Measurements from ENCODE around the gene MAP2K5. TPM values are rescaled to one million over a fixed set of nuclear protein-coding genes. Genes with fewer than 3 reads are reported as not detected.

Gene MAP2K5
- total RNA-seq, 1 donor = 8.9 TPM

- no peak for TF ChIP-seq CTCF (IDR thresholded peaks at IDR 0.05; ENCODE audit: insufficient read depth, low read length)
- no peak overlapping the region for H3K4me3 ChIP-seq (ENCODE audit: low read depth, low read length)
- DNase-seq (ENCODE audit: low read depth) = no peak
Observed at GRCh38 chr15:67603063-67603462, 60.6 kb downstream of the MAP2K5 start.

GRCh38 chr15:67605871-67606270, 63.4 kb downstream of the MAP2K5 start:
- no peak for DNase-seq (ENCODE audit: low read depth)
- H3K4me3 ChIP-seq (ENCODE audit: low read depth, low read length) = no peak overlapping the region
- TF ChIP-seq CTCF (IDR thresholded peaks at IDR 0.05; ENCODE audit: insufficient read depth, low read length) = no peak

GRCh38 chr15:67606742-67607141, 64.2 kb downstream of the MAP2K5 start:
- no peak overlapping the region for H3K4me3 ChIP-seq (ENCODE audit: low read depth, low read length)
- TF ChIP-seq CTCF (IDR thresholded peaks at IDR 0.05; ENCODE audit: insufficient read depth, low read length) = no peak
- DNase-seq (ENCODE audit: low read depth) = no peak

GRCh38 chr15:67607329-67607728, 64.8 kb downstream of the MAP2K5 start:
- TF ChIP-seq CTCF (IDR thresholded peaks at IDR 0.05; ENCODE audit: insufficient read depth, low read length) = no peak
- DNase-seq (ENCODE audit: low read depth) = no peak
- H3K4me3 ChIP-seq (ENCODE audit: low read depth, low read length) = no peak overlapping the region

GRCh38 chr15:67607959-67608637, 65.6 kb downstream of the MAP2K5 start:
- TF ChIP-seq CTCF (IDR thresholded peaks at IDR 0.05; ENCODE audit: insufficient read depth, low read length) = no peak
- DNase-seq (ENCODE audit: low read depth) = no peak

GRCh38 chr15:67608638-67608959, 66.1 kb downstream of the MAP2K5 start:
- no peak overlapping the region for H3K4me3 ChIP-seq (ENCODE audit: low read depth, low read length)
- TF ChIP-seq CTCF (IDR thresholded peaks at IDR 0.05; ENCODE audit: insufficient read depth, low read length) = no peak
- no peak for DNase-seq (ENCODE audit: low read depth)

More at GRCh38 chr15:67607959-67608637, 65.6 kb downstream of the MAP2K5 start:
- no peak overlapping the region for H3K4me3 ChIP-seq (ENCODE audit: low read depth, low read length)

Data from fibroblast of the aortic adventitia (primary cell).